HEK293 (cell line): ENCODE data around the gene KLHDC8B.

Experiments used
- GLI2 ChIP-seq: fragments of 450-650 bp; formaldehyde crosslinking; IDR thresholded peaks from 2 replicates; pipeline ENCODE4; 2017; ENCODE audit warnings: missing biosample characterization, missing genetic modification characterization, low read depth, borderline replicate concordance
- IKZF3 ChIP-seq: fragments of 450-650 bp; IDR thresholded peaks from 2 replicates; pipeline ENCODE4 v1.5.0; 2018; ENCODE audit warnings: missing biosample characterization, mild to moderate bottlenecking, missing genetic modification characterization, moderate library complexity
- KLF8 ChIP-seq: fragments of 450-650 bp; formaldehyde crosslinking; IDR thresholded peaks from 2 replicates; pipeline ENCODE4 v1.5.1; 2016; ENCODE audit warnings: missing biosample characterization, missing genetic modification characterization
- PRDM1 ChIP-seq: fragments of 450-650 bp; formaldehyde crosslinking; IDR thresholded peaks from 2 replicates; pipeline ENCODE4; 2016; ENCODE audit warnings: missing biosample characterization, missing genetic modification characterization
- SETDB1 ChIP-seq: IDR thresholded peaks from one replicate; pipeline ENCODE4 v1.6.1; 2017; ENCODE audit warnings: mild to moderate bottlenecking, low read length, moderate library complexity, mixed read lengths; ENCODE audit not compliant: insufficient read length
- TRIM28 ChIP-seq: IDR thresholded peaks from 2 replicates; pipeline ENCODE4 v1.6.1; 2011; ENCODE audit warnings: low read length, control low read depth, borderline replicate concordance
- TSHZ1 ChIP-seq: fragments of 450-650 bp; formaldehyde crosslinking; IDR thresholded peaks from 2 replicates; pipeline ENCODE4 v1.5.1; 2016; ENCODE audit warnings: missing biosample characterization, missing genetic modification characterization, borderline replicate concordance
- YY1 ChIP-seq: fragments of 450-650 bp; formaldehyde crosslinking; IDR thresholded peaks from 2 replicates; pipeline ENCODE4 v1.5.1; 2018; ENCODE audit warnings: missing biosample characterization, missing genetic modification characterization
- ZNF132 ChIP-seq: fragments of 450-650 bp; formaldehyde crosslinking; IDR thresholded peaks from 2 replicates; pipeline ENCODE4 v1.5.1; 2017; ENCODE audit warnings: missing biosample characterization, missing genetic modification characterization, borderline replicate concordance
- ZNF140 ChIP-seq: fragments of 450-650 bp; formaldehyde crosslinking; IDR thresholded peaks from 2 replicates; pipeline ENCODE4 v1.5.1; 2016; ENCODE audit warnings: missing biosample characterization, missing genetic modification characterization
- ZNF175 ChIP-seq: fragments of 450-650 bp; formaldehyde crosslinking; IDR thresholded peaks from 2 replicates; pipeline ENCODE4 v1.5.1; 2016; ENCODE audit warnings: missing biosample characterization, missing genetic modification characterization
- ZNF239 ChIP-seq: fragments of 450-650 bp; formaldehyde crosslinking; IDR thresholded peaks from 2 replicates; pipeline ENCODE4 v1.5.1; 2016; ENCODE audit warnings: missing biosample characterization, missing genetic modification characterization
- ZNF266 ChIP-seq: fragments of 450-650 bp; formaldehyde crosslinking; IDR thresholded peaks from 2 replicates; pipeline ENCODE4 v1.5.1; 2016; ENCODE audit warnings: missing biosample characterization, missing genetic modification characterization, low read depth
- ZNF311 ChIP-seq: fragments of 450-650 bp; formaldehyde crosslinking; IDR thresholded peaks from 2 replicates; pipeline ENCODE4 v1.5.1; 2017; ENCODE audit warnings: missing biosample characterization, missing genetic modification characterization, borderline replicate concordance
- ZNF404 ChIP-seq: fragments of 450-650 bp; formaldehyde crosslinking; IDR thresholded peaks from 2 replicates; pipeline ENCODE4 v1.5.1; 2017; ENCODE audit warnings: missing biosample characterization, missing genetic modification characterization
- ZNF580 ChIP-seq: fragments of 450-650 bp; formaldehyde crosslinking; IDR thresholded peaks from 2 replicates; pipeline ENCODE4 v1.5.1; 2016; ENCODE audit warnings: missing biosample characterization, missing genetic modification characterization
- ZNF623 ChIP-seq: fragments of 450-650 bp; formaldehyde crosslinking; IDR thresholded peaks from 2 replicates; pipeline ENCODE4 v1.5.1; 2016; ENCODE audit warnings: missing biosample characterization, missing genetic modification characterization
- ZNF660 ChIP-seq: fragments of 450-650 bp; IDR thresholded peaks from 2 replicates; pipeline ENCODE4 v1.5.1; 2018; ENCODE audit warnings: missing biosample characterization, mild to moderate bottlenecking, missing genetic modification characterization
- ZNF776 ChIP-seq: fragments of 450-650 bp; formaldehyde crosslinking; IDR thresholded peaks from 2 replicates; pipeline ENCODE4 v1.5.0; 2017; ENCODE audit warnings: missing biosample characterization, missing genetic modification characterization, borderline replicate concordance
- TF ChIP-seq, protein P1 (sequence below): fragments of 450-650 bp; formaldehyde crosslinking; IDR thresholded peaks from 2 replicates; pipeline ENCODE4 v1.5.1; 2016; ENCODE audit warnings: missing biosample characterization, missing genetic modification characterization
- TF ChIP-seq, protein P2 (sequence below): fragments of 450-650 bp; formaldehyde crosslinking; IDR thresholded peaks from 2 replicates; pipeline ENCODE4 v1.5.1; 2016; ENCODE audit warnings: missing biosample characterization, missing genetic modification characterization, low read depth
- TF ChIP-seq, protein P3 (sequence below): fragments of 450-650 bp; formaldehyde crosslinking; conservative IDR thresholded peaks from 2 replicates; pipeline ENCODE4 v1.5.1; 2016; ENCODE audit warnings: low read depth, missing biosample characterization, missing genetic modification characterization
- TF ChIP-seq, protein P4 (sequence below): fragments of 450-650 bp; formaldehyde crosslinking; IDR thresholded peaks from 2 replicates; pipeline ENCODE4 v1.5.1; 2016; ENCODE audit warnings: missing biosample characterization, missing genetic modification characterization

KLHDC8B gene

GRCh38 chr3:49165771-49166751, 5.3 kb upstream of the KLHDC8B start, which contains the start of gene CCDC71 (continued):
- TF ChIP-seq, protein P1, sequence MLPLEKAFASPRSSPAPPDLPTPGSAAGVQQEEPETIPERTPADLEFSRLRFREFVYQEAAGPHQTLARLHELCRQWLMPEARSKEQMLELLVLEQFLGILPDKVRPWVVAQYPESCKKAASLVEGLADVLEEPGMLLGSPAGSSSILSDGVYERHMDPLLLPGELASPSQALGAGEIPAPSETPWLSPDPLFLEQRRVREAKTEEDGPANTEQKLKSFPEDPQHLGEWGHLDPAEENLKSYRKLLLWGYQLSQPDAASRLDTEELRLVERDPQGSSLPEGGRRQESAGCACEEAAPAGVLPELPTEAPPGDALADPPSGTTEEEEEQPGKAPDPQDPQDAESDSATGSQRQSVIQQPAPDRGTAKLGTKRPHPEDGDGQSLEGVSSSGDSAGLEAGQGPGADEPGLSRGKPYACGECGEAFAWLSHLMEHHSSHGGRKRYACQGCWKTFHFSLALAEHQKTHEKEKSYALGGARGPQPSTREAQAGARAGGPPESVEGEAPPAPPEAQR, result no peak
- TF ChIP-seq ZNF311 (tag by site-specific recombination) (no peak), ZNF175 (no peak), GLI2 (no peak), TRIM28 (no peak), SETDB1 (no peak), ZNF266 (tag by site-specific recombination) (no peak), ZNF140 (tag by site-specific recombination) (no peak), TSHZ1 (tag by site-specific recombination) (no peak), ZNF239 (tag by site-specific recombination) (no peak), PRDM1 (tag by site-specific recombination) (no peak), ZNF623 (no peak), KLF8 (no peak), ZNF132 (tag by site-specific recombination) (no peak), ZNF660 (tag by site-specific recombination) (peak; percentile 22; the same call in 1 of the 2 replicates), YY1 (tag by site-specific recombination) (peak; percentile 71), ZNF404 (tag by site-specific recombination) (no peak), ZNF776 (tag by site-specific recombination) (no peak), IKZF3 (tag by site-specific recombination) (no peak), ZNF580 (0 out of 2 replicates have a peak, but pooled peaks have one; percentile 23)
- TF ChIP-seq, protein P2, sequence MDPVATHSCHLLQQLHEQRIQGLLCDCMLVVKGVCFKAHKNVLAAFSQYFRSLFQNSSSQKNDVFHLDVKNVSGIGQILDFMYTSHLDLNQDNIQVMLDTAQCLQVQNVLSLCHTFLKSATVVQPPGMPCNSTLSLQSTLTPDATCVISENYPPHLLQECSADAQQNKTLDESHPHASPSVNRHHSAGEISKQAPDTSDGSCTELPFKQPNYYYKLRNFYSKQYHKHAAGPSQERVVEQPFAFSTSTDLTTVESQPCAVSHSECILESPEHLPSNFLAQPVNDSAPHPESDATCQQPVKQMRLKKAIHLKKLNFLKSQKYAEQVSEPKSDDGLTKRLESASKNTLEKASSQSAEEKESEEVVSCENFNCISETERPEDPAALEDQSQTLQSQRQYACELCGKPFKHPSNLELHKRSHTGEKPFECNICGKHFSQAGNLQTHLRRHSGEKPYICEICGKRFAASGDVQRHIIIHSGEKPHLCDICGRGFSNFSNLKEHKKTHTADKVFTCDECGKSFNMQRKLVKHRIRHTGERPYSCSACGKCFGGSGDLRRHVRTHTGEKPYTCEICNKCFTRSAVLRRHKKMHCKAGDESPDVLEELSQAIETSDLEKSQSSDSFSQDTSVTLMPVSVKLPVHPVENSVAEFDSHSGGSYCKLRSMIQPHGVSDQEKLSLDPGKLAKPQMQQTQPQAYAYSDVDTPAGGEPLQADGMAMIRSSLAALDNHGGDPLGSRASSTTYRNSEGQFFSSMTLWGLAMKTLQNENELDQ (tag by site-specific recombination), result no peak
- TF ChIP-seq, protein P3, sequence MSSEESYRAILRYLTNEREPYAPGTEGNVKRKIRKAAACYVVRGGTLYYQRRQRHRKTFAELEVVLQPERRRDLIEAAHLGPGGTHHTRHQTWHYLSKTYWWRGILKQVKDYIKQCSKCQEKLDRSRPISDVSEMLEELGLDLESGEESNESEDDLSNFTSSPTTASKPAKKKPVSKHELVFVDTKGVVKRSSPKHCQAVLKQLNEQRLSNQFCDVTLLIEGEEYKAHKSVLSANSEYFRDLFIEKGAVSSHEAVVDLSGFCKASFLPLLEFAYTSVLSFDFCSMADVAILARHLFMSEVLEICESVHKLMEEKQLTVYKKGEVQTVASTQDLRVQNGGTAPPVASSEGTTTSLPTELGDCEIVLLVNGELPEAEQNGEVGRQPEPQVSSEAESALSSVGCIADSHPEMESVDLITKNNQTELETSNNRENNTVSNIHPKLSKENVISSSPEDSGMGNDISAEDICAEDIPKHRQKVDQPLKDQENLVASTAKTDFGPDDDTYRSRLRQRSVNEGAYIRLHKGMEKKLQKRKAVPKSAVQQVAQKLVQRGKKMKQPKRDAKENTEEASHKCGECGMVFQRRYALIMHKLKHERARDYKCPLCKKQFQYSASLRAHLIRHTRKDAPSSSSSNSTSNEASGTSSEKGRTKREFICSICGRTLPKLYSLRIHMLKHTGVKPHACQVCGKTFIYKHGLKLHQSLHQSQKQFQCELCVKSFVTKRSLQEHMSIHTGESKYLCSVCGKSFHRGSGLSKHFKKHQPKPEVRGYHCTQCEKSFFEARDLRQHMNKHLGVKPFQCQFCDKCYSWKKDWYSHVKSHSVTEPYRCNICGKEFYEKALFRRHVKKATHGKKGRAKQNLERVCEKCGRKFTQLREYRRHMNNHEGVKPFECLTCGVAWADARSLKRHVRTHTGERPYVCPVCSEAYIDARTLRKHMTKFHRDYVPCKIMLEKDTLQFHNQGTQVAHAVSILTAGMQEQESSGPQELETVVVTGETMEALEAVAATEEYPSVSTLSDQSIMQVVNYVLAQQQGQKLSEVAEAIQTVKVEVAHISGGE (tag by site-specific recombination), result peak; percentile 76
- TF ChIP-seq, protein P4, sequence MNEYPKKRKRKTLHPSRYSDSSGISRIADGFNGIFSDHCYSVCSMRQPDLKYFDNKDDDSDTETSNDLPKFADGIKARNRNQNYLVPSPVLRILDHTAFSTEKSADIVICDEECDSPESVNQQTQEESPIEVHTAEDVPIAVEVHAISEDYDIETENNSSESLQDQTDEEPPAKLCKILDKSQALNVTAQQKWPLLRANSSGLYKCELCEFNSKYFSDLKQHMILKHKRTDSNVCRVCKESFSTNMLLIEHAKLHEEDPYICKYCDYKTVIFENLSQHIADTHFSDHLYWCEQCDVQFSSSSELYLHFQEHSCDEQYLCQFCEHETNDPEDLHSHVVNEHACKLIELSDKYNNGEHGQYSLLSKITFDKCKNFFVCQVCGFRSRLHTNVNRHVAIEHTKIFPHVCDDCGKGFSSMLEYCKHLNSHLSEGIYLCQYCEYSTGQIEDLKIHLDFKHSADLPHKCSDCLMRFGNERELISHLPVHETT (tag by site-specific recombination), result no peak
